HG02571 (cell line): ENCODE measurements around the gene MCM5.
"Not testable (repeated sequence)": the region's sequence is repeated elsewhere in the genome, so short reads cannot be mapped to it uniquely, and the experiment has no call there.

ENCODE experiments used
- ATAC-seq: cut with Tn5 transposase; IDR thresholded peaks from one replicate; pipeline ENCODE4 v1.9.1; 2021; ENCODE audit warnings: mild to moderate bottlenecking, moderate library complexity; ENCODE audit not compliant: unreplicated experiment

Gene MCM5

GRCh38 chr22:35399678-35400500, at the start of gene MCM5:
Gene MCM5 (plus strand): TSS chr22:35400140. CDS start chr22:35400439, 299 bp downstream.
- peak; percentile 94 for ATAC-seq

GRCh38 chr22:35350539-35351503, 49.1 kb upstream of the MCM5 start:
- no peak for ATAC-seq

- peak; percentile 39 for ATAC-seq
Measured at GRCh38 chr22:35352214-35353111, 47.5 kb upstream of the MCM5 start.

GRCh38 chr22:35353318-35353717, 46.6 kb upstream of the MCM5 start:
- no peak for ATAC-seq

GRCh38 chr22:35354068-35354467, 45.9 kb upstream of the MCM5 start:
- ATAC-seq: no peak

GRCh38 chr22:35357883-35358621, 41.9 kb upstream of the MCM5 start:
- no peak for ATAC-seq

- no peak for ATAC-seq
Measured at GRCh38 chr22:35359380-35360065, 40.4 kb upstream of the MCM5 start.

GRCh38 chr22:35361001-35361558, 38.9 kb upstream of the MCM5 start:
- ATAC-seq: no peak

GRCh38 chr22:35363566-35364086, 36.3 kb upstream of the MCM5 start:
- no peak for ATAC-seq

GRCh38 chr22:35364230-35364629, 35.7 kb upstream of the MCM5 start:
- not testable (repeated sequence) for ATAC-seq

- ATAC-seq: no peak
Measured at GRCh38 chr22:35367331-35367886, 32.5 kb upstream of the MCM5 start.

- no peak for ATAC-seq
Measured at GRCh38 chr22:35368386-35368785, 31.6 kb upstream of the MCM5 start.

GRCh38 chr22:35369996-35370395, 29.9 kb upstream of the MCM5 start:
- no peak for ATAC-seq

- ATAC-seq: no peak
Measured at GRCh38 chr22:35373781-35374180, 26.2 kb upstream of the MCM5 start.

GRCh38 chr22:35375031-35375430, 24.9 kb upstream of the MCM5 start:
- ATAC-seq: no peak

GRCh38 chr22:35375526-35375925, 24.4 kb upstream of the MCM5 start:
- ATAC-seq: no peak

GRCh38 chr22:35376728-35377472, 23.0 kb upstream of the MCM5 start:
- ATAC-seq: peak; percentile 57

- no peak for ATAC-seq
Measured at GRCh38 chr22:35377735-35378134, 22.2 kb upstream of the MCM5 start.
